ENCODE measurements around the gene SCIMP. TPM values are rescaled to one million over a fixed set of nuclear protein-coding genes. Genes with fewer than 3 reads are reported as not detected.
"Not testable (repeated sequence)": the region's sequence is repeated elsewhere in the genome, so short reads cannot be mapped to it uniquely, and the experiment has no call there.

The SCIMP gene
- total RNA-seq, 1 donor from 2014 or later, result 2.9 TPM

GRCh38 chr17:5237541-5238016 is 2.9 kb upstream of the SCIMP start:
- no peak for DNase-seq (ENCODE audit: low spot score)

GRCh38 chr17:5236938-5237540 is 2.4 kb upstream of the SCIMP start:
- DNase-seq (ENCODE audit: low spot score), result no peak

- DNase-seq (ENCODE audit: low spot score), result not testable (repeated sequence)
Observed at GRCh38 chr17:5233492-5233891, 1.2 kb downstream of the SCIMP start.

GRCh38 chr17:5226940-5227878 is 7.5 kb downstream of the SCIMP start:
- DNase-seq (ENCODE audit: low spot score), result no peak

- DNase-seq (ENCODE audit: low spot score), result no peak
Observed at GRCh38 chr17:5225668-5226457, 8.8 kb downstream of the SCIMP start.

- DNase-seq (ENCODE audit: low spot score), result not testable (repeated sequence)
Observed at GRCh38 chr17:5221912-5222311, 12.7 kb downstream of the SCIMP start.

GRCh38 chr17:5220074-5220473 is 14.6 kb downstream of the SCIMP start:
- DNase-seq (ENCODE audit: low spot score), result no peak

- DNase-seq (ENCODE audit: low spot score), result no peak
Observed at GRCh38 chr17:5219536-5219935, 15.1 kb downstream of the SCIMP start.

GRCh38 chr17:5217562-5217961 is 17.1 kb downstream of the SCIMP start:
- DNase-seq (ENCODE audit: low spot score), result not testable (repeated sequence)

GRCh38 chr17:5211458-5211857 is 23.2 kb downstream of the SCIMP start:
- DNase-seq (ENCODE audit: low spot score), result no peak

GRCh38 chr17:5210614-5211252 is 23.9 kb downstream of the SCIMP start:
- no peak for DNase-seq (ENCODE audit: low spot score)

- no peak for DNase-seq (ENCODE audit: low spot score)
Observed at GRCh38 chr17:5210091-5210490, 24.6 kb downstream of the SCIMP start.

- no peak for DNase-seq (ENCODE audit: low spot score)
Observed at GRCh38 chr17:5209396-5209795, 25.3 kb downstream of the SCIMP start.

- no peak for DNase-seq (ENCODE audit: low spot score)
Observed at GRCh38 chr17:5203908-5204294, 30.8 kb downstream of the SCIMP start.

- DNase-seq (ENCODE audit: low spot score), result no peak
Observed at GRCh38 chr17:5203178-5203907, 31.3 kb downstream of the SCIMP start.

GRCh38 chr17:5201011-5201410 is 33.6 kb downstream of the SCIMP start:
- DNase-seq (ENCODE audit: low spot score), result no peak

- DNase-seq (ENCODE audit: low spot score), result no peak
Observed at GRCh38 chr17:5200360-5200759, 34.3 kb downstream of the SCIMP start.

- no peak for DNase-seq (ENCODE audit: low spot score)
Observed at GRCh38 chr17:5198472-5198871, 36.2 kb downstream of the SCIMP start.

GRCh38 chr17:5194346-5194745 is 40.3 kb downstream of the SCIMP start:
- no peak for DNase-seq (ENCODE audit: low spot score)

GRCh38 chr17:5191541-5192417 is 42.9 kb downstream of the SCIMP start, which contains the start of gene ZNF594:
Gene ZNF594 (minus strand): TSS chr17:5191868. CDS start chr17:5184256, 7,612 bp downstream.
- DNase-seq (ENCODE audit: low spot score), result peak; percentile 96

Data from ureter (tissue), 1 donor.